Urothelium cell line (cell line): ENCODE results near the gene PRKN.
A peak's percentile ranks its signal among the peaks of the same experiment; 100 is the strongest.

Experiments
- DNase-seq: peaks from one replicate; pipeline ENCODE4 v3.0.0; 2011; ENCODE audit warnings: low spot score, mixed read lengths
- FAIRE-seq: peaks from 2 replicates; lab custom pipeline; 2011; peaks lifted over from hg19 to GRCh38; lab: Jason Lieb, UNC

PRKN gene

DNA sequence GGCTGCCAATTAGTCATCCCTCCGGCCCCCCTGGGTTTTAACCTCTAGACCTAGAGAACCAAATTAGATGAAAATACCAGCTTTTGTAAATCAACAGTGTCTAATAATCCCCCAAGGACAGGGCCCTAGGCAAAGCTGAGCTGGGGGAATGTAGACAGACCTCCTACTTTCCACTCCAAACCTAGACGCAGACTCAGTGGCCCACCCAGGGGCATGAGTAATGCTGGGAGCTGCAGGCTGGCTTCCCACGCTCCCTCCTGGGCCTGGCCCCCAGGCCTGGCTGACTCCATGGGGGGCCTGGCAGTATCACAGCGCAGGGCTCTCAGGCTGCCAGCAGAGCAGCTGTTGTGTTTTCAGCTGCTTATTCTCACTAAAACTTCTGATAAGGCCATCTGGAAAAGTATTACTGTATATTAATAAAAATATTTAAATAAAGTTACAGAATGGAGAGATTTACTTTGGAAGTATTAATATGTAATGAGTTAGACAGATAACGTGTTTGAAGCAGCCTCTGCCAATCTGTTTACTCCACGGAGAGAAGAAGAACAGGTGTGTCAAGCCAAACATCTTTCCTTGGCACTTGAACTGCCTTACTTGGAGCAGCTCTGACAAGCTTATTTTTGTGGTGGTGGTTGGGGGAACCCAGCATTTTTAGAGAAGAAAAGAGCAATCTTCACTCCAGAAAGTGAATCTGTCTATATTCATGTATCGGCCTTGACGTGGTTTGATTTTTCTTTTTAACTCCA lies 1309.7 kb downstream of the PRKN start:
- FAIRE-seq (no peak), DNase-seq (peak; percentile 43)

- FAIRE-seq, result no peak
Observed at GRCh38 chr6:161415302-161415855, 1312.2 kb downstream of the PRKN start.

GRCh38 chr6:161414707-161415106 lies 1312.9 kb downstream of the PRKN start:
- no peak for FAIRE-seq

More at GRCh38 chr6:161415302-161415855, 1312.2 kb downstream of the PRKN start:
- DNase-seq, result no peak

DNA sequence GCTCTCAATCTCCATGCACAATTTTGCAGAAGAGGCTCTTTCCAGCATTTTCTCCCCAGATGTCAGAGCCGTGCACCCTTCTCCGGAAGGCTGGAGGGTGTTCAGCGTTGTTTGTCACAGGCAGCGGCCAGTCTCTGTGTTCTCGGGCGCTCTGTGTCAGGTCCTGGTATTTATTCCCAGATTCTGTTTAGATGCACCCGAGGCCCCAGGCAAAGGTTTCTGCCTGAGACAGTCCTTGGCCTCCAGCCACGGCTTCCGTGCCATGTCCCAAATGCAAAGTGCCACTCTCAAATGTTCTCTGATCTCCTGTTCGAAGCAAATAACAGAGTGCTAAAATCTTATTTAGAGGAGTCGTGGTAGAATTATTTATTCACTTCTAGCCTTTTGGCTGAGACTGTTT lies 1313.4 kb downstream of the PRKN start:
- DNase-seq (no peak), FAIRE-seq (no peak)

More at GRCh38 chr6:161414707-161415106, 1312.9 kb downstream of the PRKN start:
- DNase-seq, result no peak

DNA sequence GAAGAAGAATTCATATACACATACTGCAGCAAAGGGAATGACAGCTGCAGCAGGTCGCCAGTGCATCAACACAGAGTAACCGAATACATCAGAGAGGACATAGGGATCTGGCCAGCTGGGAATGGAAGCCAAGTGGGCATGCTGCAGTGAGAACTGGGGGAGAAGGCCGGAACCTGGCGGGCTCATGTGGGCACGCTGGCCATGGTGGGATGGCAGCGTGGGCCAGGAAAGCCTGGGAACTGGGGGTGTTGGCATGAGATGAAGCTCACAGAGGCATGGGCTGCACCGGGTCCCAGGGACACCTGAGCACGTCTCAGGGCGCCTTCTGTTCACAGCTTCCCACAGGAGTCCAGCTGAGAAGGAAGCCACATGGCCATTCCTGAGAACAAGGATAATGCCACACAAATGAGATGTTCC lies 1314.2 kb downstream of the PRKN start:
- DNase-seq, result no peak
- FAIRE-seq, result no peak

GRCh38 chr6:161412795-161413194 lies 1314.8 kb downstream of the PRKN start:
- DNase-seq (no peak), FAIRE-seq (no peak)

DNA sequence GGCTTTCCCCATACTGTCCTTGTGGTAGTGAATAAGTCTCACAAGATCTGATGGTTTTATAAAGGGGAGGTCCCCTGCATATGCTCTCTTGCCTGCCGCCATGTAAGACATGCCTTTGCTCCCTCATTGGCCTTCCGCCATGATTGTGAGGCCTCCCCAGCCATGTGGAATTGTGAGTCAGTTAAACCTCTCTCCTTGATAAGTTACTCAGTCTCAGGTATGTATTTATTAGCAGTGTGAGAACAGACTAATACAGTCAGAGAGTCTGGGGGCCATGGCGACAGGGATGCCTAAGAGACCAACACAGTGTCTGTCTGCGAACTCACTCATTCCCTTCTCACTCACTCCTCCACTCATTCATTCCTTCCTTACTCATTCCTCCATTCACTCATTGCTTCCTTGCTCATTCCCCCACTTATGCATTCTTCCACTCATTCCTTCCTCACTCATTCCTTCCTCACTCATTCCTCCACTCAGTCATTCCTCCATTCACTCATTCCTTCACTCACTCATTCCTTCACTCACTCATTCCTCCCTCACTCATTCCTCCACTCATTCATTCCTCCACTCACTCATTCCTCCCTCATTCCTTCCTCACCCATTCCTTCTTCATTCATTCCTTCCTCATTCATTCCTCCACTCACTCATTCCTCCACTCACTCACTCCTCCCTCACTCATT lies 1316.2 kb downstream of the PRKN start:
- peak; percentile 74 for FAIRE-seq

DNA sequence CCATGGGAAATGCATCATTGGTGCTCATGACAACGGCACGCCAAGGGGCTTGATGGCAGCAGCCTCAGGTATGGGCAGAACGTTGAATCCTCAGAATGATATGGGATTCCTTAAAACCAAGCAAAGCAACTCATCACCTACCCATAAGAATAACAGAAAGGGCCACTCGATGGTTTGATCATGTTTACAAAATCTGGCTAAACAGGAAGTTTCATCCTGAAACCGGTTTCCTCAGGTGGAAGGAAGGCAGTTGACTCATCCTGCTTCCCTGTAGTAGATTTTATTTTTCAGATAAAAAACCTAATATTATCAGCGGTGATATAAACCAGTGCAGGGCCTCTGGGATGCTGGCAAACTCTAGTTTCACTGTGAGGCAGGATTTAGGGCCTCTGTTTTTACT lies 1316.8 kb downstream of the PRKN start:
- FAIRE-seq (no peak), DNase-seq (no peak)

More for the DNA sequence above, 1316.2 kb downstream of the PRKN start:
- no peak for DNase-seq

- FAIRE-seq (no peak), DNase-seq (no peak)
Observed at GRCh38 chr6:161410076-161410475, 1317.5 kb downstream of the PRKN start.

- no peak for DNase-seq
- FAIRE-seq, result no peak
Observed at GRCh38 chr6:161409353-161409752, 1318.2 kb downstream of the PRKN start.

- FAIRE-seq (no peak), DNase-seq (no peak)
Observed at GRCh38 chr6:161408041-161408440, 1319.5 kb downstream of the PRKN start.

GRCh38 chr6:161407581-161407980 lies 1320.0 kb downstream of the PRKN start:
- DNase-seq, result no peak
- no peak for FAIRE-seq

DNA sequence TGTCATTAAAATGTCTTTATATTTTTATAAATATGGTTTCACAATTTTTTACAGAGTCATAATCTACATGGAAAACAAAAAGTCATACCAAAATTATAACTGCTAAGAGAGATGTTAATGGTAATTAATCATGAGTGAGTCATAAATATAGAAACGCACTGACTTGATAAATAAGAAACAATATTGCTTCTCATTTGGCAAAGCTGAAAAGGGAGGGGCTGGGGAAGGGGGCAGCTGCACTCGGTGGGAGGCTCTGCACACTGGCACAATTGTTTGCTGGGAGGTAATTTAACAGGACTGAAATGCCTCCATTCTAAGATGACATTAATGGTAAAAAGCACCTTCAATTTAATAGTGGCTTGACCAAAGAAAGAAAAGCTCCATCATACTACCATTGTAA lies 1320.5 kb downstream of the PRKN start:
- DNase-seq, result no peak
- FAIRE-seq, result no peak

GRCh38 chr6:161406646-161407045 lies 1320.9 kb downstream of the PRKN start:
- FAIRE-seq (no peak), DNase-seq (peak; percentile 27)

DNA sequence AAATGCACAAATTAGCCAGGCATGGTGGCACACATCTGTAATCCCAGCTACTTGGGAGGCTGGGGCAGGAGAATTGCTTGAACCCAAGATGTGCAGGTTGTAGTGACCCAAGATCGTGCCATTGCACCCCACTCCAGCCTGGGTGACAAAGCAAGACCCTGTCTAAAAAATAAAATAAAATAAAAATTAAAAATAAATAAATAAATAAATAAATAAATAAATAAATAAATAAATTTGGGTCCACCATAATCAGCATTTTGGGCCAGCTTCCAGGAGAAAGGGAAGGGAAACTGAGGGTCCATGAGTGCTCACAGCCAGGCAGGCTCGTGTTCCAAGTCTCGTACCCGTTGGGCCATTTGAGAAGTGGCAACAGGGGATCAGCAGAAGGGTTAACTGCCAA lies 1322.1 kb downstream of the PRKN start:
- no peak for DNase-seq
- no peak for FAIRE-seq

DNA sequence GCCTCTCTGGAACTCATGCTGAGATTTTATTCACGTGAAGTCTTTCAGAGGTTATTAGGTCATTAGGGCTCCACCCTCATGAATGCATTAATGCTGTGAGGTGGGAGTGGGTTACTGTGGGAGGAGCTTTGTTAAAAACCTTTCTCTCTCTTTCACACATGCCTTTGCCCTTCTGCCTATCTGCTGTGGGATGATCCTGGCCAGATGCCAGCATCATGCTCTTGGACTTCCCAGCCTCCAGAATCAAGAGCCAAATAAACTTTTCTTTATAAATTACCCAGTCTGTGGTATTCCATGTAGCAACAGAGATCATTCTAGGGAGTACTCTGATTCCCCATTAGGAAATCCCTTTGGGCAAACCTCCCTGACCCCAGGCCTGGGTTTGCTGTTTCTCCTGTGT lies 1323.8 kb downstream of the PRKN start:
- FAIRE-seq, result no peak
- DNase-seq, result no peak

GRCh38 chr6:161401587-161402309 lies 1325.8 kb downstream of the PRKN start:
- no peak for FAIRE-seq
- DNase-seq, result no peak

DNA sequence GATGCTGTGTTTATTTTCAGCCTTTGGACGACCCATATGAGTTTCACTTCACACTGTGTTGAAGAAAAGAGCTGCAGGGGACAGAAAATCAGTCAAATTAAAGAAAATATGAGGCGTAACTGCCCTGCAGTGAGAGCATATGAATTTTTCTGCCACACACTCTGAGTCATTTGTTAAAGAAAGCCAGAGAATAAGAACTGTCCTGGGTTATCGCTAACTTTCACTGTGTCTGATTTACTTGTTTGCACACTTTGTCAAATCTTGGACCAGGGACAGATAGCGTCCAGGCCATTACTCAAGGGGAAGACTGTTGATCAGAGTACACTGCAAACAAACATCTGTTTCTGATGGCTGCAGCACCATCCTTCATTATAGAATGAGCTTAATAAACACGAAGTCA lies 1326.9 kb downstream of the PRKN start:
- no peak for FAIRE-seq
- DNase-seq, result no peak

- no peak for DNase-seq
- no peak for FAIRE-seq
Observed at GRCh38 chr6:161396539-161396938, 1331.0 kb downstream of the PRKN start.

DNA sequence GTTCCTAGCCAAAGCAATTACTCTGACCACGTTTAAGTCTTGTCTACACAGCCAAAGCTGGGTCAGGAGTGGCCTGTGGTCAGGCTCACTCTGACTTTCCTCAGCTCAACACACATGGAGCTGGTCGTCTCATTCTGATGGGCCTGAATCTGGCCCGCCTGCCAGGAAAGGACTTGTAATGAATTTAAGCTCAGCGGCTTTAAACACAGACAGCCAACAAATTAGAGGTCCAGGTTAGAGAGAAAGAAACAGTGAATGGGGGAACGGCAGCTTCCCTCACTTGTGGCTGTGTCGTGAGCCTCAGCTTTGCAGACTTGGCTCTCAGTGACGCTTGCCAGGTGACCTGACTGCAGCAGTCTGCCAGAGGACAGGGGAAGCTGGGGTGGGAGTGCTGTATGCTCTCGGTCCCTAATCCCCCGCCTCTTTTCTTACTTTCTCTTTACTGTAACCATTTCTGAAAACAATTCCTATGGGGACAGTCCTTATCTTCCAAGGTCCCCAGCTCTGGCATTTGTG lies 1331.8 kb downstream of the PRKN start:
- FAIRE-seq, result no peak

GRCh38 chr6:161394437-161394836 lies 1333.1 kb downstream of the PRKN start:
- FAIRE-seq (no peak), DNase-seq (no peak)

More for the DNA sequence above, 1331.8 kb downstream of the PRKN start:
- DNase-seq, result no peak
